HG02938 (cell line): ENCODE measurements around the gene MINK1.
A peak's percentile ranks its signal among the peaks of the same experiment; 100 is the strongest.

Experiments used
- ATAC-seq: cut with Tn5 transposase; IDR thresholded peaks from one replicate; pipeline ENCODE4 v1.9.1; 2021; ENCODE audit warnings: mild to moderate bottlenecking, moderate library complexity; ENCODE audit not compliant: unreplicated experiment

Gene MINK1

DNA sequence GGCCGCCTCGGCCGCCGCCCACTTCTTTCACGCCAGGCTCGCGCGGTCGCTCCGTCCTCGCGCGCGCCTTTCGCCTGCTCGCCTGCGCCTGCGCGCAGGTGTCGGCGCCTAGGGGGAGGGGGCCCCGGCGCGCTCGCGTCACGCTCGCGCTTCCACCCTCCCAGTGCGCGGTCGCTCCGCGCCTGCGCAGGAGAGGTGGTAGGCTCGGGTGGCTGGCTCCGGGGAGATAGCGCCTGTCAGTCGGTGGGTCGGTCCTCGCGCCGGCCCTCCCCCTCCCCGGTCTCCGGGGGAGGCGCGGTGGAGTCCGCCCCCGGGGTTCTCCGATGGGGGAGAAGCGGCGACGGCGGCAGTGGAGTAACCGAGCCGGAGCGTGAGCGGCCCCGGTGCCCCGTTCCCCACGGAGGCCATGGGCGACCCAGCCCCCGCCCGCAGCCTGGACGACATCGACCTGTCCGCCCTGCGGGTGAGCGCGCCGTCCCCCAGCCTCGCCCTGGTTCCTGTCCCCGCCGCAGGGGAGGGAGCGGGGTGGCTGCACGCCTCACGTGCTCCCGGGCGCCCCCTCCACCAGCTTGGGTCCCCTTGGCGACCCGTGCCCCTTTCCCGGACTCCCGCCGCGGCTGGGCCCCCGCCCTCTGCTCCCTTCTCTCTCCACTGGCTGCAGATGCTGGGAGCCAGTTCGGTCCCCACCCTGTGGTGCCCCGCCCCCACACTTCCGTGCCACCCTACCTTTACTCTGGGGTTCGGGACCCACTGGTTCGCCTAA is at the start of gene MINK1:
TSS of gene MINK1 (plus strand) at position 163 of the 763 bp plus-strand sequence. CDS start at position 407, 244 bp downstream.
- ATAC-seq = peak; percentile 82

DNA sequence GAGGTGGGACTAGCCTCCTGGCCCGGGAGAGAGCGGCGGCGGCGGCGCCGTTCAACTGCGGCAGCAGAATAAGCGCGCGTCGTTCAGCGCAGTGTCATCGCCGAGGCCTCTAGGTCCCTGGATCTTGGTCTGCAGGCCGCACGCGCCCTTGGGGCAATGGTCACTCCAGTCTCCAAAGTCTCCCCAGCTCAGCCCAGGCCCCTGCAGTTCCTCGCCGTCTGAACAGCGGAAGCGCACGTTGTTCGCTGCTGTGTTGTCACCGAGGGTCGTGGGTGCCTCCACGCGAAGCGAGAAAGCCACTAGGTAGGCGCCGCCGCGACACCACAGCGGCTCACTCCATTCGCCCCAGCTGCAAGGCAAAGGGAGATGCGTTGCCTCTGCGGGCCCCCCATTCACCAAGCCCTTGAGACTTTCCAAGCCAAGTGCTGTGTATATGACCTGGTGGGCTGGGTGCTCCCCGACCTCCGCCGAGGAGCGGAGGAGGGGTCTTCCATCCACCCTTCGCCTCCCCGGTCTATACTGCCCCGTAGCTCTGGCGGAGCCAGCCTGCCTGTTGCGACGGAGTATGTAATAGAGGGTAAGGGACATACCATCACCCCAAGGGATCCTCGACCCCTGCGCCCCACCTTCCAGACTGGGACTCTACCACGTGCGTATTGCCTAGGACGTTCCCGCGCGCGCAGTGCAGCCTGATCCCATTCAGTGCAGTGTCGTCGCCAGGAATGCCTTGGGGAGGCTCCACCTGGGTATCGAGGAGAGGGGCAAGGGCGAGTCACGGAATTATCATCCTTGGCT is 47.6 kb upstream of the MINK1 start:
- no peak for ATAC-seq

- no peak for ATAC-seq
These were observed 47.0 kb upstream of the MINK1 start, which contains the start of gene VMO1 for GRCh38 chr17:4786106-4786511. Gene VMO1 (minus strand): TSS chr17:4786364. CDS start chr17:4786352, 12 bp downstream.

GRCh38 chr17:4786516-4786915 is 46.6 kb upstream of the MINK1 start:
- ATAC-seq = no peak

GRCh38 chr17:4788159-4788806 is 44.9 kb upstream of the MINK1 start:
- ATAC-seq = no peak

- ATAC-seq = no peak
These were observed 44.1 kb upstream of the MINK1 start, which contains the start of gene GLTPD2 for GRCh38 chr17:4788807-4789700. Gene GLTPD2 (plus strand): TSS chr17:4788964. CDS start chr17:4789012, 48 bp downstream.

DNA sequence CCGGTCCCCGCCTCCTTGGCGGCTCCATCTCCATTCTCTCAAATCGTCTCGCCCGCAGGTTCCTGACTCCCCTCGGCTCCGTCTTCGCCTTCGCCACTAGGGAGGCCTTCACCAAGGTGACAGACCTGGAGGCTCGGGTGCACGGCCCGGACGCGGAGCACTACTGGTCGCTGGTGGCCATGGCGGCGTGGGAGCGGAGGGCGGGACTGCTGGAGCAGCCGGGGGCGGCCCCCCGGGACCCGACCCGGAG is 43.5 kb upstream of the MINK1 start:
- ATAC-seq = peak; percentile 28

- ATAC-seq = peak; percentile 64
These were observed 43.0 kb upstream of the MINK1 start for GRCh38 chr17:4789951-4790704.

GRCh38 chr17:4790705-4791088 is 42.4 kb upstream of the MINK1 start:
- ATAC-seq = no peak

- no peak for ATAC-seq
These were observed 38.0 kb upstream of the MINK1 start for GRCh38 chr17:4795168-4795567.

- ATAC-seq = no peak
These were observed 36.6 kb upstream of the MINK1 start for GRCh38 chr17:4796552-4796920.

DNA sequence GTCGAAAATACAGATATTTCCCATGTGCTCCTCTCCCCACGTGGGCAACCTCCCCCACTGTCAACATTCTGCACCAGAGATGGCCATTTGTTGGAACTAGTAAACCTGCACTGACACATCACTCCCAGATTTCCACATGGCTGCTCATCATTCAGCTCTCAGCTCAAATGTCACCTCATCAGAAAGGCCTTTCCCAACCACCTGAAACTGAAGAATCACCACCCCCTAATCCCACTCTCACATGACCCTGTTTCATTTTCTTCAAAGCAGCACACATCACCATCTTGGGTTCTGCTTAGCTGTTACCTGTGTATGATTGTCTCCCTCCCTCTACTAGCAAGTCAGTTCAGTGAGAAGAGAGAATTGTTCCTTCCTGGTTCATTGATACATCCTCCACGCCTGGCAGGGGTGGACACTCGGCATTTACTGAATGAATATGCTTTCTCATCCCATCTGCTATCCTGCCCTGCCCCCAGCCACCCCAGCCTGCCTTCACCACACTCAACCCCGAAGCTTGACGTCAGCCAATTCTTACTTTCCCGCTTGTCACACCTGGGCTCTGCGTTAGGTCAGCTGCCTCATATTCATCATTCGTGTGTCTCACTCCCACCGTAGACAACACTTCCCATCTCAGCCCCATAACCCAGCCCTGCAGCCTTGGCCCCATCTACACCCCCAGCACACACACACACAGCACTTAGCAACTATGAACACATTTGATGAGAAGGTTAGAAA is 32.5 kb upstream of the MINK1 start:
- ATAC-seq = no peak

DNA sequence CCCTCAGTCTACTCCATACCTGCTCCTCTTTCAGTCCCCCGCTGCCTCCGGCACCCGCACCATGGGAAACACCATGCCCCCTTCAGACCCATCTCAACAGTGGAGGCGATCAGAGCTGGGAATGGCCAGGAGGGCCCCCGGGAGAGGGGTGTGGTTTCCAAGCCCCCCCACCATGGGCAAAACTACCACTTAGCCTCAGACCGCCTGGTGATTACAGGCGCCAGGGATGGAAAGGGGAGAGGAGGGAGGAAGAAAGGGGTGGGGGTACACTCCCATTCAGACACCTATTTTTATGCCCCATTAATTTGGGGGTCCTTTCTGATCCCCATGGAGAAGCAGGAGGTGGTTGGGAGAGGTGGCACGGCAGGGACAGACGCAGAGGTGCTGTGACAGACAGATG is 30.9 kb upstream of the MINK1 start, which contains the start of gene C17orf114:
TSS of gene C17orf114 (minus strand) at position 101 of the 400 bp plus-strand sequence.
- no peak for ATAC-seq

- ATAC-seq = no peak
These were observed 26.7 kb upstream of the MINK1 start for GRCh38 chr17:4806456-4806776.

GRCh38 chr17:4806777-4807604 is 26.1 kb upstream of the MINK1 start, which contains the start of gene PLD2:
Gene PLD2 (plus strand): TSS chr17:4807152. CDS start chr17:4807773, 621 bp downstream.
- peak; percentile 84 for ATAC-seq

GRCh38 chr17:4807605-4808377 is 25.3 kb upstream of the MINK1 start:
- no peak for ATAC-seq

GRCh38 chr17:4808378-4808767 is 24.8 kb upstream of the MINK1 start:
- ATAC-seq = no peak
